ENCODE measurements around the gene ZNF467.

ZNF467 gene

GRCh38 chr7:149736478-149737360, 36.7 kb downstream of the ZNF467 start:
- DNase-seq, result no peak

DNA sequence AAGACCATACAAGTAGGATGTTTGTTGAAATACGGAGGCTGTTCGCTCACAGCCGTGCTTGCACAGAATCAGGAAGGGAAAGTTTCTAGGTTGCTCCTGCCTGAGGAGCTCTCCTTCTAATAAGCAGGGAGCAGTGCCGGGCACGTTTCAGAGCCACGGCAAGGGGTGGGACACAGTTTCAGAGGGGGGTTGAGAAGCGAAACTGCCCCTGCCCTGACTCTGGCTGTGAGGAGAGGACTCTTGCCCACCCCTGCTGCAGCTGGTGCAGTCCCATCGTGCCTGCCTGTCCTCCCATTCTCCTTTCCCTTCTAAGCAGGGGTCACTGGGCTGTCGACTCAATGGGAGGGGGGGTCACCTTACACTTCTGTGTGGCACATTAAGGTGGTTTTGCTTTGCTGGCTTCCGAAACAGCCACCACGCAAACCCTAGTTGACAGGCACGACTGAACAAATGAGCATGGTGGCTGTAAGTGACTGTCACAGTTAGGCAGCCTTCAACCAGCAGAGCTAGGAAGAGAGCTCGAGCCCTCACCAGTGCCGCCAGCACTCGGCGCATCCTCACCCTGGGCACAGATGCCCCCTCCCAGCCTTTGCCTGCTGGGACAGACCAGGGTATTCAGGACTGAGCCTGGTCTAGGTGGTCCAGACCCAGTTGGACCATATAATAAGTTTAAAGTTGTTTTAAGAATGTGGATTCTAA, 37.5 kb downstream of the ZNF467 start:
- no peak for DNase-seq

- DNase-seq, result no peak
Measured at GRCh38 chr7:149735181-149735602, 38.2 kb downstream of the ZNF467 start.

DNA sequence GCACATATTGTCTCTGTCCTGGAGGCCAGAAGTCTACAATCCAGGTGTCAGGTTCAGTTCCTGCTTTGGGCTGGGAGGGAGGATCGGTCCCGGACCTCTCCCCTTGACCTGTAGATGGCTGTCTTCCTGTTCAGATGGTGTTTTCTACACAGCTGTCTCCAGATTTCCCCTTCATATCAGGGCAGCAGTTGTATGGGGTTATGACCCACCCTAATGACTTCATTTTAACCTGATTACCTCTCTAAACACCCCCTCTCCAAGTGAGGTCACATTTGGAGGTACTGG, 38.7 kb downstream of the ZNF467 start:
- no peak for DNase-seq

DNA sequence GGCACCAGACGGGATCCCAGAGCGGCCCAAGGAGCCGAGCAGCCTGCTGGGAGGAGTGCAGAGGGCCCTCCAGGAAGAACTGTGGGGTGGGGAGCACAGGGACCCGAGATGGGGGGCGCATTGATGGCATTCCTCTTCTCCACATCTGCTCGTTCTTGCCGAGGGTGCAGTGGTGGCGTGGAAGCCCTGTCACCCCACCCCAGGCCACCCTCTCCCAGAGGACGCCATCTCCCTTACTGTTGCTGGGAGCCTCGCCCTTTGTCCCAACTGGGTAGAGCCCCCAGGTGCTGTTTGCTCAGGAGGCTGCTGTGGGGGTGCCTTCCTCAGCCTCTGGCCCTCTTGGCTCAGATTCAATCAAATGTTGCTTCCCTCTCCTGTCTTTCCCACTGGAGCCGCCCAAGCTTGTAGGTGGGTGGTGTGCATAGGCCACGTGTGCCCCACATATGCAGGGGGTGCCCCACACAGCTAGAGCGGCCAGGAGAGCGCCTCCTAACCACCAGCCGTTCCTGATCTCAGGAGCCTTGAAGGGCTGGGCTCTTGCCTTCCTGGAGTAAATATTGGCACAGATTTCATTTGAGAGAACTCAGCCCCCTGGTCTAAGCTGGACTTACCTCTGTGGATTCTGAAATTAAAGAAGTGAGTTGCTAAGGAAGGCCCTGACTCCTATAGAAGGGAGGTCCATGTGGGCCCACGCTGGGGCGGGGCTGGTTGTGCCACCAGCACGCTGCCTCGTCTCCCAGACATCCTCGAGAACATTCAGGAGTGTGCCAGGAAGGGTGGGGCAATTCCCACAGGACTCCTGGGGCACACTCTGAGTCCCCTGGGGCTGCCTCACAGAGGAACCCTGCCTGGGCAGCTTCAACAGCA, 39.2 kb downstream of the ZNF467 start:
- DNase-seq, result no peak

DNA sequence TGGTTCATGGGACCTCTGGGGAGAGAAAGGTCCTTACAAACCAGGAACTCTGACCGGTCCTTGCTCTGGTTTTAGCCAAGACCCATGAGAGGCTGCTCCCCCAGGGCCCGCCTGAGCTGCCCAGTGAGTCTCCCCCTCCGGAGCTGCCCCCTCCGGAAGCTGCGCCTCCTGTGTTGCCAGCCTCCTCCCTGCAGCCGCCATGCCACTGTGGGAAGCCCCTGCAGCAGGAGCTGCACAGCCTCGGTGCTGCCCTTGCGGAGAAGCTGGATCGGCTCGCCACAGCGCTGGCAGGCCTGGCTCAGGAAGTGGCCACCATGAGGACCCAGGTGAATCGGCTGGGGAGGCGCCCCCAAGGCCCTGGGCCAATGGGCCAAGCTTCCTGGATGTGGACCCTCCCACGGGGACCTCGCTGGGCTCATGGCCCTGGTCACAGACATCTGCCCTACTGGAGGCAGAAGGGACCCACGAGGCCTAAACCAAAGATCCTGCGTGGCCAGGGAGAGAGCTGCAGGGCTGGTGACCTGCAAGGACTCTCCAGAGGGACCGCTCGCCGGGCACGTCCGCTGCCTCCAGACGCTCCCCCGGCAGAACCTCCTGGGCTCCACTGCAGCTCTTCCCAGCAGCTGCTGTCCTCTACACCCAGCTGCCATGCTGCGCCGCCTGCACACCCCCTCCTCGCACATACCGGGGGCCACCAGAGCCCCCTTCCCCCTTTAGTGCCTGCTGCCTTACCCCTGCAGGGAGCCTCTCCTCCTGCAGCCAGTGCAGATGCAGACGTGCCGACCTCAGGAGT, 40.1 kb downstream of the ZNF467 start:
- DNase-seq, result no peak

DNA sequence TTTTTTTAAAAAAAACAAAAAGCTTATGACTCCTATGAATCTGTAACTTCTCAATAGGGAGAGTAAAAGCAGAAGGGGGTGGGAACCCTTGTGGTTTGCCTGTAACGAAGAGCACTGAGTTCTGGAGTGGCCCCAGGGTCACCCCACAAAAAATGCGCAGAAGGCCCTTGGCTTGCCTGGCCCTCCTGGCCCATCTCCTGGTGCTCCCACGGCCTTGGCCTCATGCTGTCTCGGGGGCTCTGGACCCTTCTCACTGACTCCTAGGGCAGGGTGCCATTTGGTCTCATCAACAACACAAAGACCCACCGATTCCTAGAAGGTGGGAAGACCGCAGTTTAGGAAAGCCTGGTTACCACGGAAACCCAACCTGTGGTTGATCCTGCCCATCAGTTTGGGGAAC, 40.8 kb downstream of the ZNF467 start:
- DNase-seq, result no peak

GRCh38 chr7:149732111-149732561, 41.3 kb downstream of the ZNF467 start:
- DNase-seq, result no peak

DNA sequence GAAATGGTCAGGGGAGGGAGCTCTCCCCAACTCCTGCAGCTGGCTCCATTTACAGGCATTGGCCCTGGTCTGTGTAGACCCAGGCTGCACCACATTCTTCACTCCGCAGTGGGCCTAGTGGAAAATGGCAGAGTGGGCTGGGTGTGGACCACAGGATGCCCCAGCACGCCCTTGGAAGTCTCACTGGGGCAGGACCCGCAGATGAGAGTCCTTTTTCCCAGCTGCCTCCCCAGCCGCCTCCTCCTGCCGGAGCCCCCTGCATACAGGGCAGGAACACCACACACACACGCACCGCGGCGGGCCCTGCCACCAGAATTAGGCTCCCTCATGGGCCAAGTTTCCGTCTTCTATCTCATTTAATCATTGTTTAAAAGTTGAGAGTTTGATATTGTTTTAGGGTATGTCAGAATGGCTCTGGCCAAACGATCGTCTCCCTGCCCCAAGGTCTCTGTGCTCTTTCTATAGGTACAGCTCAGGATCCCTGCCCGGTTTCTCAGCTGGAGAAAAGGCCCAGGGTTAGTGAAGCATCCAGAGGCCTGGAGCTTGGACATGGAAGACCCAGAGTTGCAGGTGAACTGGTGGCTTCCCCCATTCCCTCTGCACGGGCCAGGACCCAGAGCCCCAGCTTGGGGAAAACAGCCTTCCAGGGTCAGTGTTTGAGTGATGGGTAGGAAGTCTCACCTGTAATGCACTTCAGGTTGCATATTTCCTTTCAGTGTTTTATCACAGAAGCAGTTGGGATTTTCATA, 42.0 kb downstream of the ZNF467 start:
- no peak for DNase-seq

GRCh38 chr7:149729983-149730801, 43.2 kb downstream of the ZNF467 start:
- no peak for DNase-seq

- DNase-seq, result no peak
Measured at GRCh38 chr7:149729586-149729982, 43.8 kb downstream of the ZNF467 start.

- DNase-seq, result no peak
Measured at GRCh38 chr7:149728491-149729375, 44.7 kb downstream of the ZNF467 start.

GRCh38 chr7:149727899-149728476, 45.4 kb downstream of the ZNF467 start:
- DNase-seq, result no peak

DNA sequence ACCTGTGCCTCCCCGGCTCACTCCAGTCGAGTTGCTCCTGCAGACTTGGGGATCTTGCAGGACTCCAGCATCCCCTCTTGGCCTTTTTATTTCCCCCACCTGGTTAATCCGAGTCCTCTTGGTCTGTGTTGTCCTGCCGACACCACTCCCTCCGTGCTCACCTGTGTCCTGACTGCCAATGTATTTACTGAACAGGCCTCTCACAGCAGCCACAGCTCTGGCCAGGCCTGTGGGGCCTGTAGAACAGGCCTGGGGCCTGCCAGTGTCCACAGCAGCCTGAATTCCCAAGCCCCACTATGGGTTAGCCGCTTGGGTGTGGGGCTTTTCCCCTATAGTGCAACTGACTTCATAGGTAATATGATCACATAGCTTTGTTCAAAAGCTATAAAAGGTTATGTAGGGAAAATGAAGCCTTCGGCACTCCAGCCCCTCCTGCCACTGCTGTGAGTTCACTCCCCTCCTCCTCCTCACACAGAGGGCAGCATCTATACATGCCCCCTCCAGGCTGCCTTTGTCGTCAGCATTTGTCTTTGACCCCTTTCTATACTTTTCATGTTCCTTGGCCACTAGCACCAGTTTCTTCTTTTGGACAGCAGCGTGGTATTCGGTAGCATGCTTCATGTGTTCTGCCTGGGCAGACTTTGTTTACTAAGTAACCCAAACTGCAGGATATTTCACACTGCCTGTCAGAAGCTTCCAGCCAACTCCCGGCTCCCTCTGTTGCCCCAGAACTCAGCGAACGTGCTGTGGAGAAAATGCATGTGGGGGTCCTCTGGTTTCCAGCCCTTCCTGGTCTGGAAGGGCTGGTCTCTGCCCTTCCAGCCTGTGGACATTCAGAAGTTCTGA, 46.1 kb downstream of the ZNF467 start:
- no peak for DNase-seq

DNA sequence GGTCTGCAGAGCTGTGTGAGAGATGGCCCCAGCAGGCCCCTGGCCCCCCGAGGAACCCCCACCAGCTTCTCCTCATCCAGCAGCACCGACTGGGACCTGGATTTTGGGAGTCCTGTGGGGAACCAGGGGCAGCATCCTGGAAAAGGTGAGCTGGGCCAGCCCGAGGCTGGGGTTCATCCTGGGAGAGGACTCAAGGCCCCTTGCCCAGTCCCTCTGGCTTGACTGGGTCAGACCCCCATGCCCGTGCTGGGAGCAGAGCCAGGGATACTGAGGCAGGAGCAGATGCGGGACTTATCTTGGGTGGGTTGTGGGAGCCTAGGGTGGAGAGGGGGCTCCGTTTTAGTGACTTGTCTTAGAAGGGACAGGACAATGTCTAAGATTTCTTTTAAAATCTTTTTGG, 47.5 kb downstream of the ZNF467 start:
- DNase-seq, result no peak

GRCh38 chr7:149725426-149725821, 48.0 kb downstream of the ZNF467 start:
- no peak for DNase-seq

DNA sequence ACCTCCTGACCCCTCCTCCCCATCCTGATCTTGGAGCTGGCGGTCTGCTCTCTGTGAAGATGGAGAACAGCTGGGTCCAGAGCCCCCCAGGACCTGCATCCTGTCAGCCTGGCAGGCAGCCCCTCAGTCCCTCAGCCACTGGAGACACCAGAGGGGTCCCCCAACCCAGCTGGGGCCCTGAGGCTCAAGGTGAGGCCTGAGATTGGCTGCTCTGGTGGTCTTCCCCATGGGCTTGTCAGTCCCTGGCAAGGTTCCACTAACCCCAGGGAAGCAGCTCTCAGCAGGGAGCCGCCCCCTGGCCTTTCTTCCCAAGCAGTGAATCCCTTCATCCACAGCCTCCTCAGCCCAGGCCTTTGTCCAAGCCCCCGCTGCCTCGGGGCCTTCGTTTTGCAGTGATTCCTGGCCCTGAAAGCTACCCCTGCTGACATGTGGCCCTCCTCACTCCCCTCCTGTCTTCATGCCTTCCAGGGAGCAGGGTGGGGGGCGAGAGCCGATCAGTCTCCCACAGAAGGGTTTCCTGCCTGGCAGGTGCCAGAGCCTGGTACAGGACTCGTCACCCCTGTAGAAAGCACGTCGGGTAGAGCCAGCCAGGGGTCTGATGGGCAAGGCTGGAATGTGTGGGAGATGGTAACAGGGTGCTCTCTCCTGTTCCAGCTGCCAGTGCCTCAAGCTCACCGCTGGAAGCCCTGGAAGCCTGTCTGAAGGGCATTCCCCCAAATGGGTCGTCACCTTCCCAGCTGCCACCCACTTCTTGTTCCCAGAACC, 48.5 kb downstream of the ZNF467 start:
- no peak for DNase-seq
